Measurements from ENCODE around the gene HUS1.
A peak's percentile ranks its signal among the peaks of the same experiment; 100 is the strongest.

- TF ChIP-seq, protein P1, sequence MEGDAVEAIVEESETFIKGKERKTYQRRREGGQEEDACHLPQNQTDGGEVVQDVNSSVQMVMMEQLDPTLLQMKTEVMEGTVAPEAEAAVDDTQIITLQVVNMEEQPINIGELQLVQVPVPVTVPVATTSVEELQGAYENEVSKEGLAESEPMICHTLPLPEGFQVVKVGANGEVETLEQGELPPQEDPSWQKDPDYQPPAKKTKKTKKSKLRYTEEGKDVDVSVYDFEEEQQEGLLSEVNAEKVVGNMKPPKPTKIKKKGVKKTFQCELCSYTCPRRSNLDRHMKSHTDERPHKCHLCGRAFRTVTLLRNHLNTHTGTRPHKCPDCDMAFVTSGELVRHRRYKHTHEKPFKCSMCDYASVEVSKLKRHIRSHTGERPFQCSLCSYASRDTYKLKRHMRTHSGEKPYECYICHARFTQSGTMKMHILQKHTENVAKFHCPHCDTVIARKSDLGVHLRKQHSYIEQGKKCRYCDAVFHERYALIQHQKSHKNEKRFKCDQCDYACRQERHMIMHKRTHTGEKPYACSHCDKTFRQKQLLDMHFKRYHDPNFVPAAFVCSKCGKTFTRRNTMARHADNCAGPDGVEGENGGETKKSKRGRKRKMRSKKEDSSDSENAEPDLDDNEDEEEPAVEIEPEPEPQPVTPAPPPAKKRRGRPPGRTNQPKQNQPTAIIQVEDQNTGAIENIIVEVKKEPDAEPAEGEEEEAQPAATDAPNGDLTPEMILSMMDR (IDR thresholded peaks at IDR 0.05) = no peak
- peak; percentile 69 for TF ChIP-seq POLR2A (IDR thresholded peaks at IDR 0.05)
- TF ChIP-seq EP300 (IDR thresholded peaks at IDR 0.05; ENCODE audit: low read depth) = no peak
- TF ChIP-seq POLR2AphosphoS5 (IDR thresholded peaks at IDR 0.05) = peak in 2 of 3 donors; percentile 36 to 82
These were observed 39.1 kb downstream of the HUS1 start for GRCh38 chr7:47940088-47941013.

All from transverse colon (tissue), 4 donors.